Cardiac fibroblast (primary cell): Measurements from ENCODE around the gene AGRN.

Experiments used
- DNase-seq, 2 donors: peaks; one replicate each; pipeline versions ENCODE4 v3.0.0 to v3.0.0-alpha.2; 2010; ENCODE audit warnings: low read depth in 2 of 2
- H3K4me3 ChIP-seq, 2 donors: replicated peaks in 1 of 2; 1 replicate in 1 of 2; 2 replicates in 1 of 2; pipeline ENCODE4 v1.5.1; 2011; ENCODE audit warnings: low read depth in 2 of 2, low read length in 2 of 2, mild to moderate bottlenecking in 2 of 2, moderate library complexity in 1 of 2
- TF ChIP-seq, protein P1 (sequence below): IDR thresholded peaks from one replicate; pipeline ENCODE4 v1.5.1; 2011; ENCODE audit warnings: low read depth, mild to moderate bottlenecking, low read length, inconsistent platforms

AGRN gene

DNA sequence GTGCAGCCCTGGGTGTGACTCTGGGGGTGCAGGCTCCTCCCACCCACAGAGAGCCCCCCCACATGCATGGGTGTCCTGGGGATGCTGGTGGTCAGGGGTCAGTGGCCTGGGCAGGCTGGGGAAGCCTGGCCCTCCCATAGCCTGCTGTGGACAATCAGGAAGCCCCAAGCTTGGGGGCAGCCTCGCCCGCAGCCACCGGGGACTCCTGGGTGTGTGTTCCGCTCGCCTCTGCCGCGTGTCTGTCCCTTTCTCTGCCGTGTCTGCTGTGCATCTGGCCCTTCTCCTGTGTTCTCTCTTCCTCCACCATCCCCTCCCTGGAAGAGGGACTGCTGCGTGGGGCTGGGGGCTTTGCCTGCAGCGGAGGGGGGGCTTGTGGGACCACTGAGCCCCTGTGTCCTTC, 22.9 kb downstream of the AGRN start:
- no peak for DNase-seq
- TF ChIP-seq, protein P1, sequence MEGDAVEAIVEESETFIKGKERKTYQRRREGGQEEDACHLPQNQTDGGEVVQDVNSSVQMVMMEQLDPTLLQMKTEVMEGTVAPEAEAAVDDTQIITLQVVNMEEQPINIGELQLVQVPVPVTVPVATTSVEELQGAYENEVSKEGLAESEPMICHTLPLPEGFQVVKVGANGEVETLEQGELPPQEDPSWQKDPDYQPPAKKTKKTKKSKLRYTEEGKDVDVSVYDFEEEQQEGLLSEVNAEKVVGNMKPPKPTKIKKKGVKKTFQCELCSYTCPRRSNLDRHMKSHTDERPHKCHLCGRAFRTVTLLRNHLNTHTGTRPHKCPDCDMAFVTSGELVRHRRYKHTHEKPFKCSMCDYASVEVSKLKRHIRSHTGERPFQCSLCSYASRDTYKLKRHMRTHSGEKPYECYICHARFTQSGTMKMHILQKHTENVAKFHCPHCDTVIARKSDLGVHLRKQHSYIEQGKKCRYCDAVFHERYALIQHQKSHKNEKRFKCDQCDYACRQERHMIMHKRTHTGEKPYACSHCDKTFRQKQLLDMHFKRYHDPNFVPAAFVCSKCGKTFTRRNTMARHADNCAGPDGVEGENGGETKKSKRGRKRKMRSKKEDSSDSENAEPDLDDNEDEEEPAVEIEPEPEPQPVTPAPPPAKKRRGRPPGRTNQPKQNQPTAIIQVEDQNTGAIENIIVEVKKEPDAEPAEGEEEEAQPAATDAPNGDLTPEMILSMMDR, result no peak
- H3K4me3 ChIP-seq, result no peak overlapping the region

DNA sequence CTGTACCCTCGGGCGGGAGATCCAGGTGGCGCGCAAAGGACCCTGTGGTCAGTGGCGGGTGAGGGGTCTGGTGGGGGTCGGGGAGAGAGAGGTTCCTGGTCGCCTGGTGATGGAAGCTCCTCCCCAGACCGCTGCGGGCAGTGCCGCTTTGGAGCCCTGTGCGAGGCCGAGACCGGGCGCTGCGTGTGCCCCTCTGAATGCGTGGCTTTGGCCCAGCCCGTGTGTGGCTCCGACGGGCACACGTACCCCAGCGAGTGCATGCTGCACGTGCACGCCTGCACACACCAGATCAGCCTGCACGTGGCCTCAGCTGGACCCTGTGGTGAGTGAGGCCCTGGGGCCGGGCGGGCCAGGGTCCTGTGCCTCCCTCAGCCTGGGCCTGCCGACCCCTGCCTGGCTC, 23.5 kb downstream of the AGRN start:
- no peak overlapping the region for H3K4me3 ChIP-seq
- DNase-seq, result no peak
- TF ChIP-seq, protein P1, result no peak

DNA sequence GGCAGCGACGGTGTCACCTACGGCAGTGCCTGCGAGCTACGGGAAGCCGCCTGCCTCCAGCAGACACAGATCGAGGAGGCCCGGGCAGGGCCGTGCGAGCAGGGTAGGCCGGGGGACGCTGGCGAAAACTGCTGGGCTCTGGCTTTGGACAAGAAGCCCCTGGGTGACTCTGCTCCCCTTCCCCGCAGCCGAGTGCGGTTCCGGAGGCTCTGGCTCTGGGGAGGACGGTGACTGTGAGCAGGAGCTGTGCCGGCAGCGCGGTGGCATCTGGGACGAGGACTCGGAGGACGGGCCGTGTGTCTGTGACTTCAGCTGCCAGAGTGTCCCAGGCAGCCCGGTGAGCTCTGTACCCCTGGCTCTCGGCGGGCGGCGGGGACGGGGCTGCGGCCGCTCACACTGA, 24.0 kb downstream of the AGRN start:
- no peak for DNase-seq
- no peak overlapping the region for H3K4me3 ChIP-seq
- TF ChIP-seq, protein P1, result no peak

DNA sequence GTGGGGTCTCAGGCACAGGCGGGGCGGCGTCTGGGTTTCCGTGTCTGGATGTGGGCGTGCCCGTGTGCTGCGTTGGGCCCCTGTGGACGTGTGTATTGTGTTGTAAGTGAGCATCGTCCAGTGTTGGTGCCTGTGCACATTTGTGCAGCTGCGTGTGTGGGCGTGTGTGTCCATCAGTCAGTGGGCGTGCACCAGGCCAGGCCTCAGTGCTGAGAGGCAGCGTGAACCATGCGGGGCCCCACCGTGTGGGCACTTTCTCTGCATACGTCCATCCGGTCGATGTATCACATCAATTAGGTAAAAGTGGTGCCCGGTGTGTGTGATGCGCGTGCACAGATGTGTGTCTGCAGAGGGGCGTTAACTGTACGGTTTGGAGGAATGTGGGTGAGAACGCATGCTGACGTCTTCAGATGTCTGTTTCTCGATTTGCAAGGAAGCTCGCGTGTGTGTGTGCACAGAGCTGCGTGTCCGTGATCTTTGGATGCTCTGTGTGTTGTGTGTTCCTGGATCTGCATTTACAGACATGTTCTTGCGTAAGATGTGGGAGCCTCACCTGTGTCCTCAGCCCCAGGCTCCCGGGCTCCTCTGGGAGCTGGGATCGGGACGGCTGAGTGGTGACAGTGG, 24.6 kb downstream of the AGRN start:
- no peak for DNase-seq
- H3K4me3 ChIP-seq, result no peak overlapping the region
- TF ChIP-seq, protein P1, result no peak

DNA sequence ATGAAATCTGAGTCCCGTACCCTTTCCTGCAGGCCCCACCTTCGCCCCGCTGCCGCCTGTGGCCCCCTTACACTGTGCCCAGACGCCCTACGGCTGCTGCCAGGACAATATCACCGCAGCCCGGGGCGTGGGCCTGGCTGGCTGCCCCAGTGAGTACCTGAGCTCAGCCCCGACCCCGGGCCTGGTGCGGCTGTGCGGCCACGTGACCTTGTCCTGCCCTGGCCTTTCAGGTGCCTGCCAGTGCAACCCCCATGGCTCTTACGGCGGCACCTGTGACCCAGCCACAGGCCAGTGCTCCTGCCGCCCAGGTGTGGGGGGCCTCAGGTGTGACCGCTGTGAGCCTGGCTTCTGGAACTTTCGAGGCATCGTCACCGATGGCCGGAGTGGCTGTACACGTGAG, 25.2 kb downstream of the AGRN start:
- TF ChIP-seq, protein P1, result no peak
- DNase-seq, result no peak
- no peak overlapping the region for H3K4me3 ChIP-seq

DNA sequence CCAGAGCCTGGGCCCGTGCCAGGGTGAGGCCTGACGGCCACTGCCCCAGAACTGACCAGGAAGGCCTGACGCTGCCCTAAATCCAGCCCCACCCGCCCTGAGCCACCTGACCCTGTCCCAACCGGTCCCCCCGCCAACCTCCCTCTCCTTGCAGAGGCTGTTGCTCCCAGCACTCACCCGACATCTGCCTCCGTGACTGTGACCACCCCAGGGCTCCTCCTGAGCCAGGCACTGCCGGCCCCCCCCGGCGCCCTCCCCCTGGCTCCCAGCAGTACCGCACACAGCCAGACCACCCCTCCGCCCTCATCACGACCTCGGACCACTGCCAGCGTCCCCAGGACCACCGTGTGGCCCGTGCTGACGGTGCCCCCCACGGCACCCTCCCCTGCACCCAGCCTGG, 26.3 kb downstream of the AGRN start:
- H3K4me3 ChIP-seq, result no peak overlapping the region
- TF ChIP-seq, protein P1, result no peak
- no peak for DNase-seq

DNA sequence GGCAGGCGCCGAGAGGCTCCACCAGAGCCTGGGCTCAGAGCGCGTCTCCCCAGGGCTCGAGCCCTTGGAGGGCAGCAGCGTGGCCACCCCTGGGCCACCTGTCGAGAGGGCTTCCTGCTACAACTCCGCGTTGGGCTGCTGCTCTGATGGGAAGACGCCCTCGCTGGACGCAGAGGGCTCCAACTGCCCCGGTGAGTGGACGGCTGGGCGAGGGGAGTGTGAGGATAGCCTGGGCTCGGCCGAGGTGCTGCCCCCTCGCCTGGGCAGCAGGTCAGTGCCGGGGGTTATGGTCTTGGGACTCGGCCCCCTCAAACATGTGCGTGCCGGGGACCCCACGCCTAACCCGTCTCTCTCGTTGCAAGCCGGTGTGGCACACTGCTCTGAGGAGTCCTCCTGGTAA, 26.8 kb downstream of the AGRN start:
- no peak overlapping the region for H3K4me3 ChIP-seq
- TF ChIP-seq, protein P1, result no peak
- no peak for DNase-seq
